K562 (cell line): ENCODE results near the gene CHAF1A. TPM values are rescaled to one million over a fixed set of nuclear protein-coding genes. Genes with fewer than 3 reads are reported as not detected.

Source experiments
- ARID1B ChIP-seq: fragments of 450-650 bp; IDR thresholded peaks from 2 replicates; pipeline ENCODE4 v1.6.1; 2016; ENCODE audit warnings: antibody characterized with exemption, mild to moderate bottlenecking, inconsistent platforms
- ETV1 ChIP-seq: fragments of 450-650 bp; conservative IDR thresholded peaks from 2 replicates; pipeline ENCODE4 v1.6.1; 2016; ENCODE audit warnings: missing genetic modification characterization, control low read depth, low read depth, missing compliant biosample characterization
- FOXJ3 ChIP-seq: sonication (generic); formaldehyde crosslinking; IDR thresholded peaks from 2 replicates; pipeline ENCODE4 v1.4.0; 2020; ENCODE audit warnings: mild to moderate bottlenecking, missing genetic modification reagents
- HDAC6 ChIP-seq: IDR thresholded peaks from 2 replicates; pipeline ENCODE4 v1.6.1; 2012; ENCODE audit warnings: low read depth, mild to moderate bottlenecking, control low read depth, inconsistent platforms, low read length, moderate library complexity
- HDGF ChIP-seq: fragments of 450-650 bp; IDR thresholded peaks from 2 replicates; pipeline ENCODE4 v1.6.1; 2016
- HMG20A ChIP-seq: fragments of 450-650 bp; formaldehyde crosslinking; conservative IDR thresholded peaks from 2 replicates; pipeline ENCODE4 v1.4.0; 2020; ENCODE audit warnings: mild to moderate bottlenecking, mixed read lengths
- KDM5B ChIP-seq: fragments of 200-600 bp; sonication (generic); IDR thresholded peaks from 2 replicates; pipeline ENCODE4 v1.6.1; 2012; ENCODE audit warnings: low read depth, mild to moderate bottlenecking, moderate library complexity, low read length, control low read depth, inconsistent platforms; ENCODE audit not compliant: insufficient replicate concordance
- MAFF ChIP-seq: IDR thresholded peaks from 2 replicates; pipeline ENCODE4 v1.6.1; 2012; ENCODE audit warnings: low read length, improper control_type of control experiment
- NBN ChIP-seq: fragments of 450-650 bp; IDR thresholded peaks from 2 replicates; pipeline ENCODE4 v1.6.1; 2016; ENCODE audit warnings: low read depth, mild to moderate bottlenecking
- PHF8 ChIP-seq: fragments of 200-600 bp; sonication (generic); IDR thresholded peaks from 2 replicates; pipeline ENCODE4 v1.6.1; 2012; ENCODE audit warnings: mixed run types, mild to moderate bottlenecking, inconsistent platforms, low read length, moderate library complexity, borderline replicate concordance
- PYGO2 ChIP-seq: fragments of 450-650 bp; IDR thresholded peaks from 2 replicates; pipeline ENCODE4 v1.6.1; 2016; ENCODE audit warnings: mild to moderate bottlenecking, missing genetic modification characterization, moderate library complexity, missing compliant biosample characterization
- RBM25 ChIP-seq: fragments of 200-400 bp; formaldehyde crosslinking; IDR thresholded peaks from 2 replicates; pipeline ENCODE4 v1.6.1; 2018; ENCODE audit warnings: low read length, low read depth, moderate library complexity; ENCODE audit not compliant: severe bottlenecking
- RFX5 ChIP-seq: IDR thresholded peaks from 2 replicates; pipeline ENCODE4 v1.6.1; 2011; ENCODE audit warnings: low read depth, mild to moderate bottlenecking, improper control_type of control experiment, low read length
- SMAD2 ChIP-seq: fragments of 150-350 bp; IDR thresholded peaks from 2 replicates; pipeline ENCODE4 v1.6.1; 2014; ENCODE audit warnings: low read depth, mild to moderate bottlenecking, low read length
- SMAD4 ChIP-seq: fragments of 250-450 bp; sonication (Bioruptor Pico); conservative IDR thresholded peaks from 2 replicates; pipeline ENCODE4 v1.8.0; 2021; ENCODE audit warnings: inconsistent platforms, mild to moderate bottlenecking, moderate library complexity
- TOE1 ChIP-seq, 2 experiments: fragments of 450-650 bp in 1 of 2; sonication (generic) in 1 of 2; formaldehyde crosslinking in 1 of 2; IDR thresholded peaks; 2 replicates each; pipeline versions ENCODE4 v1.7.1 to v1.8.0; 2016 to 2022; ENCODE audit warnings: borderline replicate concordance in 2 of 2, mild to moderate bottlenecking in 2 of 2, antibody characterized with exemption in 1 of 2, inconsistent platforms in 1 of 2, low read depth in 1 of 2, missing genetic modification reagents in 1 of 2, moderate library complexity in 1 of 2
- ZNF24 ChIP-seq: fragments of 450-650 bp; IDR thresholded peaks from 2 replicates; pipeline ENCODE4 v1.6.1; 2016
- polyA plus RNA-seq, 8 experiments: library from polyadenylated mRNA; depleted of rRNA in 4 of 8; stranded (reverse) in 5 of 8; unstranded in 3 of 8; fragments of >200 nt; fragmentation: Nextera tagmentation in 2 of 8; fragmentation: Illumina TruSeq in 1 of 8; extraction: Ambion mirVana in 2 of 8; extraction: Trizol in 1 of 8; gene quantifications; 2 replicates each; pipeline versions ENCODE4 v1.2.1 to v1.2.3, GENCODE V29; 2011 to 2014; ENCODE audit warnings: inconsistent platforms in 1 of 8, missing spikeins in 1 of 8
- total RNA-seq, 7 experiments: library from RNA; depleted of rRNA in 6 of 7; stranded (reverse); fragments of >200 nt in 6 of 7; fragmentation: Illumina TruSeq in 2 of 7; extraction: Trizol in 2 of 7; gene quantifications; 2 replicates each; pipeline versions ENCODE4 v1.2.1 to v1.2.3, GENCODE V29; 2011 to 2021; ENCODE audit warnings: low replicate concordance in 1 of 7
- TF ChIP-seq, protein P1 (sequence below), 2 experiments: fragments of 450-650 bp; conservative IDR thresholded peaks; 2 replicates each; pipeline ENCODE4 v1.6.1; 2017; ENCODE audit warnings: mild to moderate bottlenecking in 2 of 2, moderate library complexity in 2 of 2
- TF ChIP-seq, protein P2 (sequence below): fragments of 450-650 bp; IDR thresholded peaks from one replicate; pipeline ENCODE4 v1.6.1; 2018; ENCODE audit warnings: mild to moderate bottlenecking, moderate library complexity; ENCODE audit not compliant: partially characterized antibody
- TF ChIP-seq, protein P3 (sequence below): sonication (generic); formaldehyde crosslinking; IDR thresholded peaks from 2 replicates; pipeline ENCODE4 v1.8.0; 2022; ENCODE audit warnings: mild to moderate bottlenecking, missing genetic modification reagents
- TF ChIP-seq, protein P4 (sequence below): fragments of 250-450 bp; sonication (Bioruptor Pico); IDR thresholded peaks from 2 replicates; pipeline ENCODE4 v1.4.0; 2020; ENCODE audit warnings: mild to moderate bottlenecking

Gene CHAF1A
- total and polyA plus RNA-seq, 9 of the 15 experiments (the other 6 are each of a cell fraction or from before 2014, with no cell fraction given): 1.6 to 86.9 (median 45.2) TPM

DNA sequence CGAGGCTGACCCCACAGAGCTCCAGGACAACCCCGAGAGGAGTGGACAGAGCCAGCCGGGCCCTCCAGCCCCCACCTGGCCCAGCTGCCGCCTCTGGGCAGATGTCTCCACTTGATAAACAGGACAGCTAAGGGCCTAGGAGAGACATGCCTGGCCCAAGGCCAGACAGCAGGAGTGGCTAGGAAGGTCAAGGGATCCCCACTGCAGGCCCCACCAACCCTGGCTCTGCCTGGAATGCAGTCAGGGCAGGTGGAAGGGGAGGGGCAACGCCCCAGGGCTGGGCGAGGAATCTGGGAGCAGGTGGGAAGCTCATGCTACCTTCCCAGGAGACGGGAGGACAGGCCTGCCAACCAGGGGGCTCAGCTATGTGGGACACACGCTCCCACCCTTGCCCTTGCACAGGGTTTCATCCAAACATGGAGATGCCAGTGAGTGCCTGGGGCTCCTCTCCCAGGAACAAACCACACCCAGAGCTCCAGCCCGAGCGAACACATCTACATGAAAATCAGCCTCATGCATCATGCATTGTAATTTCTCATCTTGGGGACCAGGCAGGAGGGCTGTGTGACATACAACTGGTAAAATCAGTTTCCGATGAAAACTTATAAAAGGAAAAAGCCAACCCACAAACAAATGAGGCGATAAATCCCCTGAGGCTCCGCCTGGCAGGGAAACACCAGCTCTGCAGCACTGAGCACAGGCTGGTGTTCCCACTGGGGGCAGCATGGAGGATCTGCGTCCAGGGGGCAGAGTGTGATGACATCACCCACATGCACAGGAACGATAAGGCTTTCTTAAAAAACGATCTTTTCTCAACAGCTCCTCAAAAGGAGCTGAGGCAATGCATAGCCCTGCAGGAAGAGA lies 27.0 kb upstream of the CHAF1A start (continued):
- no peak for TF ChIP-seq SMAD2
- TF ChIP-seq, protein P1, sequence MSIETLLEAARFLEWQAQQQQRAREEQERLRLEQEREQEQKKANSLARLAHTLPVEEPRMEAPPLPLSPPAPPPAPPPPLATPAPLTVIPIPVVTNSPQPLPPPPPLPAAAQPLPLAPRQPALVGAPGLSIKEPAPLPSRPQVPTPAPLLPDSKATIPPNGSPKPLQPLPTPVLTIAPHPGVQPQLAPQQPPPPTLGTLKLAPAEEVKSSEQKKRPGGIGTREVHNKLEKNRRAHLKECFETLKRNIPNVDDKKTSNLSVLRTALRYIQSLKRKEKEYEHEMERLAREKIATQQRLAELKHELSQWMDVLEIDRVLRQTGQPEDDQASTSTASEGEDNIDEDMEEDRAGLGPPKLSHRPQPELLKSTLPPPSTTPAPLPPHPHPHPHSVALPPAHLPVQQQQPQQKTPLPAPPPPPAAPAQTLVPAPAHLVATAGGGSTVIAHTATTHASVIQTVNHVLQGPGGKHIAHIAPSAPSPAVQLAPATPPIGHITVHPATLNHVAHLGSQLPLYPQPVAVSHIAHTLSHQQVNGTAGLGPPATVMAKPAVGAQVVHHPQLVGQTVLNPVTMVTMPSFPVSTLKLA (conservative IDR thresholded peaks at IDR 0.05): peak in 1 of 2 experiments; percentile 81; a peak in 3 of 4 replicates
- TF ChIP-seq PHF8: no peak
- TF ChIP-seq FOXJ3: no peak
- TF ChIP-seq ZNF24: no peak
- TF ChIP-seq, protein P2, sequence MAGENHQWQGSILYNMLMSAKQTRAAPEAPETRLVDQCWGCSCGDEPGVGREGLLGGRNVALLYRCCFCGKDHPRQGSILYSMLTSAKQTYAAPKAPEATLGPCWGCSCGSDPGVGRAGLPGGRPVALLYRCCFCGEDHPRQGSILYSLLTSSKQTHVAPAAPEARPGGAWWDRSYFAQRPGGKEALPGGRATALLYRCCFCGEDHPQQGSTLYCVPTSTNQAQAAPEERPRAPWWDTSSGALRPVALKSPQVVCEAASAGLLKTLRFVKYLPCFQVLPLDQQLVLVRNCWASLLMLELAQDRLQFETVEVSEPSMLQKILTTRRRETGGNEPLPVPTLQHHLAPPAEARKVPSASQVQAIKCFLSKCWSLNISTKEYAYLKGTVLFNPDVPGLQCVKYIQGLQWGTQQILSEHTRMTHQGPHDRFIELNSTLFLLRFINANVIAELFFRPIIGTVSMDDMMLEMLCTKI: no peak
- TF ChIP-seq HDAC6: no peak
- TF ChIP-seq RBM25: no peak
- TF ChIP-seq ETV1 (tag): no peak
- TF ChIP-seq KDM5B: no peak
- TF ChIP-seq NBN: peak; percentile 81
- TF ChIP-seq SMAD4 (CRISPR knock-in tag): peak; percentile 78
- TF ChIP-seq, protein P3, sequence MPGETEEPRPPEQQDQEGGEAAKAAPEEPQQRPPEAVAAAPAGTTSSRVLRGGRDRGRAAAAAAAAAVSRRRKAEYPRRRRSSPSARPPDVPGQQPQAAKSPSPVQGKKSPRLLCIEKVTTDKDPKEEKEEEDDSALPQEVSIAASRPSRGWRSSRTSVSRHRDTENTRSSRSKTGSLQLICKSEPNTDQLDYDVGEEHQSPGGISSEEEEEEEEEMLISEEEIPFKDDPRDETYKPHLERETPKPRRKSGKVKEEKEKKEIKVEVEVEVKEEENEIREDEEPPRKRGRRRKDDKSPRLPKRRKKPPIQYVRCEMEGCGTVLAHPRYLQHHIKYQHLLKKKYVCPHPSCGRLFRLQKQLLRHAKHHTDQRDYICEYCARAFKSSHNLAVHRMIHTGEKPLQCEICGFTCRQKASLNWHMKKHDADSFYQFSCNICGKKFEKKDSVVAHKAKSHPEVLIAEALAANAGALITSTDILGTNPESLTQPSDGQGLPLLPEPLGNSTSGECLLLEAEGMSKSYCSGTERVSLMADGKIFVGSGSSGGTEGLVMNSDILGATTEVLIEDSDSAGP: no peak
- TF ChIP-seq TOE1 (IDR thresholded peaks at IDR 0.05; ENCODE audit: borderline replicate concordance): no peak
- no peak for TF ChIP-seq TOE1 (CRISPR knock-in tag; IDR thresholded peaks at IDR 0.05; ENCODE audit: borderline replicate concordance, low read depth)
- no peak for TF ChIP-seq HDGF
- TF ChIP-seq HMG20A: no peak
- no peak for TF ChIP-seq MAFF
- TF ChIP-seq PYGO2 (tag): no peak
- TF ChIP-seq ARID1B: peak; percentile 94
- TF ChIP-seq RFX5: no peak
- TF ChIP-seq, protein P4, sequence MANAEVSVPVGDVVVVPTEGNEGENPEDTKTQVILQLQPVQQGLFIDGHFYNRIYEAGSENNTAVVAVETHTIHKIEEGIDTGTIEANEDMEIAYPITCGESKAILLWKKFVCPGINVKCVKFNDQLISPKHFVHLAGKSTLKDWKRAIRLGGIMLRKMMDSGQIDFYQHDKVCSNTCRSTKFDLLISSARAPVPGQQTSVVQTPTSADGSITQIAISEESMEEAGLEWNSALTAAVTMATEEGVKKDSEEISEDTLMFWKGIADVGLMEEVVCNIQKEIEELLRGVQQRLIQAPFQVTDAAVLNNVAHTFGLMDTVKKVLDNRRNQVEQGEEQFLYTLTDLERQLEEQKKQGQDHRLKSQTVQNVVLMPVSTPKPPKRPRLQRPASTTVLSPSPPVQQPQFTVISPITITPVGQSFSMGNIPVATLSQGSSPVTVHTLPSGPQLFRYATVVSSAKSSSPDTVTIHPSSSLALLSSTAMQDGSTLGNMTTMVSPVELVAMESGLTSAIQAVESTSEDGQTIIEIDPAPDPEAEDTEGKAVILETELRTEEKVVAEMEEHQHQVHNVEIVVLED (CRISPR knock-in tag): no peak
